GF-D8 (cell line): ENCODE results near the gene RFX8.
"Not testable (repeated sequence)": the region's sequence is repeated elsewhere in the genome, so short reads cannot be mapped to it uniquely, and the experiment has no call there.

Experiments
- DNase-seq: peaks from one replicate; lab custom pipeline; 2025; lab: John Stamatoyannopoulos, UW

RFX8 gene

DNA sequence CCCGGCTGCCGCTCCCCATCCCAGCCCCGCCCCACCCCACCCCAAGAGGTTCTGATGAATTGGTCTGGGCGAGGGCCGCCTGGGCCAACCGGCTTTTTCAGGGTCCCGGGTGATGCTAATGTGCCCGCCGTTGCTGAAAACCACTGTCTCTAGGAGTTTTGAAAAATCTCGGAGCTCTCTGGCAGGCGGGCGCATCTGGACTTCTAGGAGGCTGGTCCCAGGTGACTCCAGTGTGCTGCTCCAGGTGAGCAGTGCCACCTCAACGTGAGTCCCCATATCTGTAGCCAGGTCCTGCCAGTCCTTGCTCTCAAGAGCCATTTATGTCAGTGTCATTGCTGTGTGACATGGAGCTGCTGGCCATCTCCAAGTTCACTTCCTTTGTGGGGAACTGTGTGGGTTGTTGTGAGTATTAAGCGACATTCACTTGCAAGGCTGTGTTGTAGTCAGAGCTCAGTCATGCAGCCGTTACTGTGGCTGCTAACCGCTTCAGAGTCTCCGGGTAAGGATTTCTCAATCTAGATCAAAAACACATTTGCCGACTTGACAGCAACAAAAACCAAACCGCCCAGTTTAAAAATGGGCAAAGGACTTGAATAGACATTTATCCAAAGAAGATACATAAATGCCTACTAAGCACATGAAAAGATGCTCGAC lies at the start of gene RFX8:
TSS of gene RFX8 (minus strand) at position 382 of the 654 bp plus-strand sequence. CDS start 8,264 bp downstream, outside the sequence.
- peak; percentile 97 for DNase-seq

DNA sequence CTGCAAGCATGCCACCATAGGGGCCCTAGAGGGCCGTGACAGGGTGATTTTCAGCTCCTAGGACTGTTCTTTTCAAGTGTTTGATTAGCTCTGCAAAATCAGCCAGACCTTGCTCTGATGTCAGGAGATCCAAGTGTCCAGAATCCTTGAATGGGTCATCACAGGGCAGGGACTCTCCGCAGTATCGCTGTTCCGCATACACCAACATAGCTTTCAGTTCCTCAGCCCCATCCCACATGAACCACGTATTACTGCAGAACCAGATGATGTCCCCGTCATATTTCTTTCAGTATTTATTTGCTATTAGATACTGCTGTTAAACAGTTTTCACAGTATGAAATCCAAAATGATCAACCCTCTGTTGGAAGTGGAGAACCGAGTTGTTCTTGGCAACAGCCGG lies 46.6 kb upstream of the RFX8 start:
- DNase-seq = no peak

DNA sequence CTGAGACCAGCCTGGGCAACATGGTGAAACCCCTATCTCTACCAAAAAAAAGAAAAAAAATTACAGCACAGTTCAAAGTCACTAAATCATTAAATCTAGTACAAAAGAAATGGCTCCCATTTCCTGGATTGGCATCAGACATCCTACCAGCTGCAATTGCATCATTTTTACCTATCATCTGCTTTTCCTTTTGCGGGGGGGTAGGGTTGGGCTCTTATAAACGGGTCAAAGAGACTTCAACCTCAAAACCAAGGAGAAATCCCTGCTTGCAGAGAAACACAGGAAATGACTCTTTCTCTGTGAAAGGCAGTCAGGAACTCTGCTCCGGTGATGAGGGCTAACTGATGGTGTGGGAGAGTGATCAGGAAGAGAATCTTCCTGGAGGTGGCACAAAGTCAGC lies 45.3 kb upstream of the RFX8 start:
- DNase-seq = no peak

DNA sequence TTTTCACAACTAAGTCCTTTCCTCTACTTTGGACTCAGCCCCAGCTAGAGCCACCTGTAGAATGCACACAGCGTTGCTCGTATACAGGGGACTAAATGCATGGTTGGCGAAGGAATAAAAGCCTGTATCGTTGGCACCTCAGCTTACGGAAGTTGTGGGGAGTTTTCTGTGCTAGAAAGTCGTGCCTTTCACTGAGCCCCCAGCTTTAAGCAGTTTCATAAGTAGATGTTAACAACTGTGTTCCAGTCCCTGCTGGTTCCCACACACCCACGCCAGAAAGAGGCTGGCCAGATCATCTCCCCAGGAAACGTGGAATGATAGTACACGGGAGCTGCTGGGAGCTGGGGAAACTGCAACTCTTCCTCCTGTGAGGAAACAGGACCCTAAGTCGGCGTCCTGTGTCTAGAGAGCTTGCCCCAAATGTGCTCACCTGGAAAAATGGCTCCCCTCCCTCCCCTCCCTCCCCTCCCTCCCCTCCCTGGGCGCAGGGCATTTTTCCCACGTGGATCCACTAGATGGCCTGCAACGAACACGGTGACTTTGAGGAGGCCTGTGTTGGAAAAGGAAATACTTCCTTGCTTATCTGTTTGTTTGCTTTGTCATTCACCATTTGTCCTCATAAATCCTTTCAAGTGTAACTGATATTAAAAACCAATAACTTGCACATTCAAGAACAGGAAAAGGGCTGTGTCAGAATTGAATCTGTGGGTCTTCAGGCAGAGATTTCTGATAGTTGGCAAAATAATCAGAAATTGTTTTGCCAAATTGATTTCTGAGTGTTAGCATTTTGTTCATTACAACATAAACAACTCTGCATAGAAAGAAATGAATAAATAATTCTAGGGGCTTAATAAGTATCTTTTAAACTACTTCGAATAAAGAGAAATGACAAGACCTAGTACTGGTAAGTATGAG lies 43.9 kb upstream of the RFX8 start:
- no peak for DNase-seq

DNA sequence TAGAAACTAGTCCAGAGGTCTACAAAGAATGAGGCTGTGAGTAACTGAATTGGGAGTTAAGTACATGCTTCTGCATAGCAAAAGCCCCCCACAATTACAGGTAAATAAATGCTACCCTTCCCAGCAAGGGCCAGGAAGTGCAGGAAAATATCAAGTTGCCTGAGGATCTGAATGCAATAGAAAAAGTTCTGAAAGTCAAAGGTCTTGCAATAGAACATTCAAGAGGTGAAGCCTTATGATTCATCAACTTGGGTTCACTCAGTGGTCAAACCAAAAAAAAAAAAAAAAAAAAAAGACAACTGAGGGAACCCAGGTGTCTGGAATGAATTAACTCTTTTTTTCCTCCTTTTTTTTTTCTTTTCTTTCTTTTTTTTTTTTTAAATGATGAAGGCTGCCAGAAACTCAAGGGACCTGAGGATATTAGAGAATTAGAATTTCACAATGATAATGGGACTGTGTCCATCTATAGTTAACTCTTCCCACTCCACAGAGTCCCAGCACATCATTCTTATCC lies 42.9 kb upstream of the RFX8 start:
- no peak for DNase-seq

DNA sequence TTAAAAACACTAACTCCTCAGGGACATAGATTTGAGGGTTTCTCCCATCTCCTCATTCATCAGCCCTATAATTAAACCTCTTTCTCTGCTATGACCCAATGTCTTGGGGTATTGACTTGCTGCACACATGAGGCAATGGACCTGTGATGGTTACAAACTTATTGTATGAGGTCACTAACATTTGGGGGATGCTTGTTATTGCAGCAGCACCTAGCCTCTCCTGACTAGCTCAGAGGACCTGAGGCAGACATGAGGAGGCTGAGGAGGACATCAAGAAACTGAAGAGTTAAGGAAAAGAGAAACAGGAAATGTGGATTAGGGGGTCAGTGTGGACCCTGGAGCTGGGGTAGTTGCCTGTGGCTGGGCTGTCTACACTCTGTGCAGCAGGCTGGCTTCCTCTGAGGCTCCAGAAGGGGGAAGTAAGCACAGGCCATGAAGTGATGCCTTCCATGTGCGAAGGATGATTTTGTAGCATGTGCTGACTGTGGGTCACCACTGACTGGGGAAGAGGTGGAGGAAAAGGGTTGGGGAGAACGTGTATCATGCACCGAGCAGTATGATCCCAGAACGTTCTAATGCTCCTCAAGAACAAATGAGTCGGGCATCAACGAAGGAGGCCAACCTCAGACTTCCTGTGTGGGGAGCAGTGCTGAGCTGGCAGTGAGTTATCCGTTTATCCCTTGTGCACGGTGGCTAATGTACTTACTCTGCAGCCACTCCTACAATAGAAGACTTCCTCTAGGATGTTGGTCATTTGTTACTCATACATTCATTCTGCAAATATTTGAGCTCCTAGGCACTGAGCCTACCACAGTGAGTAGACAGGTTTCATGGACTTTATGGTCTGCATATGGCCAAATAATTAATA lies 42.1 kb upstream of the RFX8 start:
- DNase-seq = peak; percentile 61

DNA sequence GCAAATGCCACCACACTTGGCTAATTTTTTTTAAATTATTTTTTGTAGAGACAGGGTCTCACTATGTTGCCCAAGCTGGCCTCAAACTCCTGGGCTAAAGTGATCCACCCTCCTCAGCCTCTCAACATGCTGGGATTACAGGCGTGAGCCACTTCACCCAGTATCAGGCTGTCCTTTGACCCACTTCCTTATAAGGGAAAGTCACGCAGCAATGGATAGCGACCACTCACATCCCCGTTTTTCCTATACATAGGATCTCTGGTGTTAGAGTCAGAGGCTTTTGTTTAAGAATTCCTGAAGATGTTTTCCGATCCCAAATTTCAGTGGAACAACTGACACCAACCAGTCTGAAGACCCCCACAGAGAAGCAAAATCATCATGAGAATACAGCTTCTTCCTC lies 41.4 kb upstream of the RFX8 start:
- DNase-seq = no peak

DNA sequence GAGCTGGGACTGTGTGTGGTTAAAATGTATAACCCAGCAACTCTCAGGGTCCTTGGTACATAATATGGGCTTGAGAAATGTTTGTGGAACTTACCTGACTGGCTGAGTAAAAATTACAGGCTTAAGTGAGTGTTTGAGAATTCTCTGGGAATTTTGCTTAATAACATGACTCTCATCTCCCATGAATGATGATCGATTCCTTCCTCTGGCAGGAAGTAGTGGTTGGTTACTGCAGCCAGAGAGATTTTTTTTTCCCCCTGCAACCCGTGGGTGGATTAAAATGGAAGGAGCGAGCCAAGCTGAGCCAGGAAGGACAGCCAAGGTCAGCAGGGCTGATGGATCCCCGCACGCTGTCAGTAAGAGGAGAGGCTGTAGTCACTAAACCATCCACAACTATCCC lies 40.6 kb upstream of the RFX8 start:
- DNase-seq = no peak

DNA sequence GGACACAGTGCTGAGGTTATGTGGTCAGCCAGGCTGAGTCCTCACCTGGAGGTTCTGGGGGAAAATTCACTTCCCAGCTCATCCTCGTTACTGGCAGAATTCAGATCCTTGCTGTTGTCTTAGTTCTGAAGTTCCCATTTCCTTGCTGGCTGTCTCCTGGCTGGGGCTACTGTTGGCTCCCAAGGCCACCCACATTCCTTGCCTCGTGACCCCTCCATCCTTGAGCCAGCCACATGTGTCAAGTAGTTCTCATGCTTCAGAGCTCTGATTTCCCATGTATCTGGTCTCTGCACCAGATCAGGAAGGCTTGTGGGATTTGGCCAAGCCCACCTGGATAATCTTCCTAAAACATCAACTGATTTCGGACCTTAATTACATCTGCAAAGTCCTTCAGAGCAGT lies 38.1 kb upstream of the RFX8 start:
- DNase-seq = no peak

DNA sequence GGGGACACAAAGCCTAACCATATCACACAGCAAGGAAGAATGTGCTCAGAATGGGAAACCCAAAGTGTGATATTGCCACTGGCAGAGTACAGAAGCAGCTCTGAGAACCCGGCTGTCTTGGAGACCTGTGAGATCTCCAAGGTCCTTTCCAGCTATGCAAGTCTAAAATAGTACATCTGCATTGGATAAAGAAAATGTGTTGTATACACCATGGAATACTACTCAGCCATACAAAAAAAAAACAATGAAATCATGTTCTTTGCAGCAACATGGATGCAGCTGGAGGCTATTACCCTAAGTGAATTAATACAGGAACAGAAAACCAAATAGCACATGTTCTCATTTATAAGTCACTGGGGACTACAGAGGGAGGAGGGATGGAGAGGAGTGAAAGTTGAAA lies 36.5 kb upstream of the RFX8 start:
- no peak for DNase-seq

DNA sequence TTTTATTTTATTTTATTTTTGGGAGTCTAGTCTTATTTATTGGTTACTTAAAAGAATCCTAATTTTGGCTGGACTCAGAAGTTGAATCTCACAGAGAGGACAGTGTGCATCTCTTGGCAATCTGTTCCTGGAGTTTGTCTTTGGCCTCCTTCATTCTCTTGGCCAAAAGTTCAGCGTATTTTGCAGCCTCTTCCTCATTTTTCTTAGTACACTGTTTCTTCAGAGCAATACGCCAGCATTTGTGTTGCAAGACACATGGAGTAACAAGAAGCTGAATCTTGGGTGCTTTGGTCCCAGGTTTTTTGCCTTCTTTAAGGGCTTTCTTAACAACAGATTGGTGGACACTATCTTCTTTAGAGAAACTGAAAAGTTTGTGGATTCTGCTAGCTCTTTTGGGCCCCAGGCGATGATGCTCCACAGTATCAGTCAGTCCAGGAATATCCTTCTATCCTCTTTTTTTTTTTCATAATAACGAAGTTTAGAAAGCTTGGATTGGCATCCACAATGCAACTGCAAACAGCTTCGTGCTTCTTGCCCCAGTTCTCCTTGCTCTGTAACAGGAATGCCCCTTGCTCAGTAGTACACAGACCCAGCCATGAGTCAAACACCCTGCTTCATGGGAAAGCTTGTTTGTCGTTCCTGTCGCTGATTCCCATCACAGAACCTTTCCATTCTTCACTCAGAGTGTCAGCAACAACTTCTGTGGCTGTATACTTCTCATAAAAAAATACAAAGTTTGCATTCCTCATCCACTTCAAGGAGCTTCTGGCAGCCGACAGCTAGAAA lies 34.8 kb upstream of the RFX8 start:
- peak; percentile 27 for DNase-seq

DNA sequence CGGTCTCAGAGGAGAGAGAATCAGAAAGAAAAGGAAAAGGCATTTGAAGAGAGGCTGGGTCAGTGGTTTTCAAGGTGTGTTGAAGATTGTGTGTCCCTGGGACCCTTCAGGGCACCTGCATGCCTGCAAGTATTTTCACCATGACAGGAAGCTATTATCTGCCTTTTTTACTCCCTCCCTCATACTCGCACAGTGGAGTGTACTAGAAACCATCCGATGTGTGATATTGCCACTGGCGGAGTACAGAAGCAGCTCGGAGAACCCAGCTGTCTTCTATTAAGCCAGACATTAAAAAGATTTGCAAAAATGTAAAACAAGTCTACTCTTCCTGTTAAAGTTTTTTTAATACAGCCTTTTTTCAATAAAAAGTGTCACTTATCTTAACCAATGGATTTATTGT lies 33.7 kb upstream of the RFX8 start:
- DNase-seq = no peak

DNA sequence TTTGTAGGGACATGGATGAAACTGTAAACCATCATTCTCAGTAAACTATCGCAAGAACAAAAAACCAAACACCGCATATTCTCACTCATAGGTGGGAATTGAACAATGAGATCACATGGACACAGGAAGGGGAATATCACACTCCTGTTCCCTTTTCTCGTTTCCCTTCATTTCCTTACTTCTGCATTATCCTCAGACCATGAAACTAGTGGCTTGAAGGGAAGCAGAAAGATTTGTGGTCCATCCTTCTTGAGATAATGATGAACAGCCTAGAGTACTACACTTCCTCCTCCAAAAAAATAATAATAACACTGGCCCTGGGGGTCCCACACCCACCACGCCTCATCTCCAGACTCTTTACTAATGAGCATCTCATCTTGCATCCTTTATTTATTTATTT lies 30.4 kb upstream of the RFX8 start:
- not testable (repeated sequence) for DNase-seq

DNA sequence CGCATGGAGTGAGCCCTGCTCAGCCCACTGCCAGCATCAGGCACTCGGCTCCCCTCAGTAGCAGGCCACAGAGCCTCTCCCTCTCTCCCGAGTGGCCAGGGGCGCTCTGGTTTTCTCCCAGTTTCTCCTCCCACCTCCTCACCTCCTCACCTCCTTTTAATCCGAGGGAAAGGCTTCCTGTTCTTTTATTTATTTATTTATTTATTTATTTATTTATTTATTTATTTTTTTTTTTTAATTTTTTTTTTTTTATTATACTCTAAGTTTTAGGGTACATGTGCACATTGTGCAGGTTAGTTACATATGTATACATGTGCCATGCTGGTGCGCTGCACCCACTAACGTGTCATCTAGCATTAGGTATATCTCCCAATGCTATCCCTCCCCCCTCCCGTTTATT lies 29.8 kb upstream of the RFX8 start:
- DNase-seq = not testable (repeated sequence)

DNA sequence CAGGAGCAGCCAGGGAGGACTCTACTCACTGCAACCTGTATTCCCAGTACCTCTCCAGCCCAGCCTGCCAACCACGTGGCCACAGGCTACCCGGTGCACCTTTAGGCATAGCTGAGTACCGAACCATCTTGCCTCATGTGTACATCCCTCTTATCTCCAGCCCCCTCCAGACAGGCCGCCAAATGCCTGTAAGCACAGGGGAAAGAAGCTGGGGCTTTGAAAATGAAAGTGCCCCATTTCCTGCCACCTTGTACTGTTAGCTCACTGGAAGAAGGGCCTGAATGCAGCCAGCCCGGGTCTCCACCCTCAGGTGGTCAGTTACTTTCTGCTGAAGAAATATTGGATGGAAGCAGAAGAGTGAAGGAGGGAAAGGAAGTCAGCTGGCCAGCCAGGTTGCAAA lies 27.2 kb upstream of the RFX8 start:
- no peak for DNase-seq

DNA sequence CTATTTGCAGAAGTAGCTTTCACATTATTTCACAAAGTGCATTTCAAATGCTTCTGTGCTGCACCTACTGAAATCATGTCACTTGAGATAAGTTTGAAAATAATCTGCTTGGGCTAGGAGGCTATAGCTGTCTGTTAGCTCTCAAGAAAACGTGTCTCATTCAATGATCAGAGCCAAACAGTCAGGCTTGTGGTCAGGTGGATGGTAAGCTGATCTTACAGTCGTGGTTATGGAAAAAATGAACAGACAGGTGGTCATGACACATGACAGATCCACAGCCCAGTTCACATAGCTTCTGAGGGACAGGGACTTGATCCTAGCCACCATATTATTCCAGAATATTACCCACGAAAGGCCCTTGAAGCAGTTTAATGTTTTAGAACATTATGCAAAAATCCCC lies 26.5 kb upstream of the RFX8 start:
- no peak for DNase-seq

DNA sequence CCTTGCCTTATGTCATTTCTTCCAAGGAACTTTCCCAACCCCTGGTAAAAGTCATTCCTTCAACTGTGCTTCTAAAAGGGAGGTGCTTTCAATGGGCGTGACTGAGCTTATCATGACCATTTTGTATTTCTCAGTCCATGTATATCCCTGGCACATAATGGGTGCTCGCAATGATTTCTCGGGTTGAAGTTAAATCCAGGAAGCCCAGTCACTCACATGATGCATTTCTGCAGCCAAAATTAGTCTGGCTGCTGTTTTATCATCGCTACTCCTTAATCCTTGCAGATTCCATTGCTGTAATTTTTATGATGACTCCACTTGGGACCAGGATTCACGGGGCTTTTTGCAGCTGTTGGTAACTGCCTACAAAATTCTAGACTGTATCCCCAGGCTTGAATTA lies 25.9 kb upstream of the RFX8 start:
- no peak for DNase-seq

DNA sequence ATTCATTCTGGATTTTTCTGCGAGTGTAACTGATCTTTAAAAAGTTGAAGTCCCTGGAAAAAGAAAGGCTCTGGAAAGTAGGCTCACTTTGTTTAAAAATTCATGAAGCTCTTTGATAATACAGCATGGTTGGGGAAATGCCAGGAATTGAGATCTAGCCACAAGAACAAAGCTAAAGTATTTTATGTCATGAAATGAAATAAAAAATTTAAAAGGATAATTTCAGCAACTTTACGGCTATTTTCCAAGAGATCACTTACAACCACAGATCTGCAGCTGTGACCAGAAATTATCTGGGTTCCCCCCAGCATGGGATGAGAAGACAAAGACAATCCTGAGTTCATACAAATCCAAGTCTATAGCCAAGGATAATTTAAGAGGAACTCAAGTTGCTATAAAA lies 25.3 kb upstream of the RFX8 start:
- no peak for DNase-seq

DNA sequence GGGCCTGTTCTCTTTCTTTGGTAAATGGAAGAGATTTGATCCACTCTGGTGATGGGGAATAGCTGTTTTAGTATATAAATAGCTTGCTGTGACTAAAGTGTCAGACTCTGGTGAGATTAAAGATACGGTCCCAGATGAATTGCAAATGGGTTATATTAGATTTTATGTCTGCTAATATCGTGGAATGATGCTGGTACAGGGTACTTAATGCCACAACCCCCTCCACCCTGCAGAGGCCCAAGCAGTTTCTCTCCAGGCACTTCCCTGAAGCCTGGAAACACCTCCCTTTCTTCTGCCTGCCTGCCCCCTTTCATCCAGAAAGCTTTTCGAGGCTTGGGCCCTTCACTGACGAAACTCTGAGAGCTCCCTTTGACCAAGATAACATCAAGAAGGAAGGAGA lies 21.4 kb upstream of the RFX8 start:
- DNase-seq = no peak

DNA sequence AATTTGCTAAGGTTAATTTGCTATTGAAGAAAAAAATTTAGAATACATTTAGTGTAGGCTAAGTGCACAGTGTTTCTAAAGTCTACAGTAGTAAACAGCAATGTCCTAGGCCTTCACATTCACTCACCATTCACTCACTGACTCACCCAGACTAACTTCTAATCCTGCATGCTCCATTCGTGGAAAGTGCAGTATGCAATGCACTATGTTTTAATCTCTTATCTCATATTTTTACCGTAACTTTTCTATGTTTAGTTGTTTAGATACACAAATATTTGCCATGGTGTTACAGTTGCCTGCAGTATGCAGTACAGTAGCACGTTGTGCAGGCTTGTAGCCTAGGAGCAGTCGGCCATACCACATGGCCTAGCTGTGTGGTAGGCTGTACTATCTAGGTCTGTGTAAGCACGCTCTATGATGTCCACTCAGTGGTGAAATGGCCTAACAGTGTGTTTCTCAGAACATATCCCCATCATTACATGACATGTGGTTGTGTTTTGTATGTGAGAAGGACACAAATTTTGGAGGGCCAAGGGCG lies 18.1 kb upstream of the RFX8 start:
- no peak for DNase-seq

DNA sequence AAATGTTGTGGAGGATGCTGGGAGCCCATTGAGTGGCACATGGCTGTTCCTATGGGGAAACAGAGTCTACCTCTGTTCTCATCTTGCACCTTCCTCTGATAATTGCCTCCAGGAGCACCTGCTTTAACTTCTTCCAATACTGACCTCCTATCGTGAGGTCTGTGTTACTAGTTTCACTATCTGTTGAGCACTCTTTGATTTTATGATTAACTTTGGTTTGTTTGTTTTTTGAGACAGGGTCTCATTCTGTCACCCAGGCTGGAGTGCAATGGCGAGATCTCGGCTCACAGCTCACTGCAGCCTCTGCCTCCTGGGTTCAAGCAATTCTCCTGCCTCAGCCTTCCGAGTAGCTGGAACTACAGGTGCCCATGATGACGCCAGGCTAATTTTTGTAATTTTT lies 12.1 kb upstream of the RFX8 start:
- no peak for DNase-seq
